ENCODE results near the gene NCOR2. TPM values are rescaled to one million over a fixed set of nuclear protein-coding genes. Genes with fewer than 3 reads are reported as not detected.

NCOR2 gene
- total and polyA plus RNA-seq, 10 of the 15 experiments (the other 5 are each of a cell fraction or from before 2014, with no cell fraction given), result 0.43 to 179 (median 14.9) TPM

DNA sequence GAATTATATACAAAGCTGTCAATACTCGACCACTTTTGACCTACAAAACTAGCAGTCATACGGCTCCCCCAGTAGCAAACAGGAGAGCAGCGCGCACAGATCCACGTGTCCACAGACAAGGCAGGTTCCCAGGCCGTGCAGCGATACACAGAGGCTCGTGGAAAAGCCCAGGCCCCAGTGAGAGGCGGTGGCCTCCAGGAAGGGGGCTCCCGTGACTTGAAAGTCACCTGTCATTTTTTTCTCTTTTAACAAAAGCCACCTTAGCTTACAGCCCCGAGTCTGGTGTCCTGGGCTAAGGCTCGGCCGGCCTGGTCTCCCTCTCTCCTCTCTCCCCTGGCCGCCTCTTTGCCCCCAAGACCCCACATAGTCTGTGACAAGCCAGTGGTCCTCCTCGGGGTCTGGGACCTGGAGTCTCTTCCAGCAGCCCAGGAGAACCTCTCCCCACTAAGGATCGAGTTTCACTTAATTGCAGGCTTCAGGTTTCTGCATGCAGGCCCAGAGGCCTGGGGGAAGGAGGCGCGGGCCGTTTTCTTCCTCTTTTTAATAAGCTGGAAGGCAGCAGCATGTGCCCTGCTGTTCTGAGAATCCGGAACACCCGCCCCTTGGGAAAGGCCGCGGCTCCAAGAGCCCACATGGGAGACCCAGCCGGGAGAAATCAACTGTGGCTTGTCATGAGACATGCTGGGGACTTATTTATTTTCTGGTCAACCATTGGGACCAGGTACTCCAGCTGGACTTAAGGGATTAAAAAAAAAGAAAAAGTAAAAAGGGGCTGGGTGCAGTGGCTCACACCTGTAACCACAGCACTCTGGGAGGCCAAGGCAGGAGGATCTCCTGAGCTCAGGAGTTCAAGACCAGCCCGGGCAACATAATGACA is 15.9 kb downstream of the NCOR2 start (continued):
- TF ChIP-seq PRDM15 (CRISPR knock-in tag; IDR thresholded peaks at IDR 0.05), result no peak
- TF ChIP-seq YBX1 (IDR thresholded peaks at IDR 0.05), result no peak
- TF ChIP-seq MEF2B (IDR thresholded peaks at IDR 0.05; ENCODE audit: partially characterized antibody, poor library complexity, severe bottlenecking), result no peak
- TF ChIP-seq TCF12 (IDR thresholded peaks at IDR 0.05; ENCODE audit: low read depth, low read length), result no peak
- no peak for TF ChIP-seq E4F1 (IDR thresholded peaks at IDR 0.05; ENCODE audit: borderline replicate concordance, partially characterized antibody)
- no peak for TF ChIP-seq PAX8 (IDR thresholded peaks at IDR 0.05)
- no peak for TF ChIP-seq POU2F2 (IDR thresholded peaks at IDR 0.05; ENCODE audit: borderline replicate concordance, low read depth, low read length)
- TF ChIP-seq MLLT1 (IDR thresholded peaks at IDR 0.05), result peak; percentile 63
- TF ChIP-seq KDM1A (IDR thresholded peaks at IDR 0.05; ENCODE audit: borderline replicate concordance), result no peak
- TF ChIP-seq NFYB (IDR thresholded peaks at IDR 0.05; ENCODE audit: insufficient read depth, low read depth, low read length), result no peak
- no peak for TF ChIP-seq BCLAF1 (IDR thresholded peaks at IDR 0.05)
- TF ChIP-seq ZNF622 (IDR thresholded peaks at IDR 0.05), result no peak
- no peak for TF ChIP-seq ZNF592 (IDR thresholded peaks at IDR 0.05)
